ENCODE results near the gene MICU1. TPM values are rescaled to one million over a fixed set of nuclear protein-coding genes. Genes with fewer than 3 reads are reported as not detected.
"Not testable (repeated sequence)": the region's sequence is repeated elsewhere in the genome, so short reads cannot be mapped to it uniquely, and the experiment has no call there.

Gene MICU1
- total RNA-seq, 1 donor from 2014 or later: 37.4 TPM

DNA sequence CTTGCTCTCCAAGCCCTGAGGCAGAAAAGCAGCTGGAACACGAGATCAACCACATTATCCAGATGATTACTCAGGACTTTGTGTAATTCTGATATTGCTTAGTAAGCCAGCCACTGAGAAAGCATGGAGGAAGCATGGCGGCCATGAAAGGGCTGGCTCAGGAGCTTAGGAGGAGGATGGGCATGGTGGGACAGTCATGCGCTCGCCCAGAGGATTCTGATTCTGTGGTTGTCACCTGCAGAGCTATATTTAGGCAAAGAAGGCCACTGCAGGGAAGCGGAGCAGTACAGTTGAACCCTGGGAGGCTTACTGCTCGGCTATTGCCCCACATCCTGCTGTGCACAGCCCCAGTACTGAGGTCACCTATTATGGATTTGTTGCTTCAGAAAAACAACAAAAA lies 142.4 kb downstream of the MICU1 start:
- no peaks in the 10 kb centered on the region for H3K9me3 ChIP-seq (replicated peaks)
- H3K4me3 ChIP-seq: no peak overlapping the region
- DNase-seq: no peak
- H3K27me3 ChIP-seq (ENCODE audit: low read depth): no peaks in the 10 kb centered on the region
- intact Hi-C loops (cut with micrococcal nuclease): no loop called here
- H3K4me1 ChIP-seq: no peaks in the 10 kb centered on the region
- peaks cover 4% of the 10 kb centered on the region for H3K36me3 ChIP-seq
- TF ChIP-seq, protein P1, sequence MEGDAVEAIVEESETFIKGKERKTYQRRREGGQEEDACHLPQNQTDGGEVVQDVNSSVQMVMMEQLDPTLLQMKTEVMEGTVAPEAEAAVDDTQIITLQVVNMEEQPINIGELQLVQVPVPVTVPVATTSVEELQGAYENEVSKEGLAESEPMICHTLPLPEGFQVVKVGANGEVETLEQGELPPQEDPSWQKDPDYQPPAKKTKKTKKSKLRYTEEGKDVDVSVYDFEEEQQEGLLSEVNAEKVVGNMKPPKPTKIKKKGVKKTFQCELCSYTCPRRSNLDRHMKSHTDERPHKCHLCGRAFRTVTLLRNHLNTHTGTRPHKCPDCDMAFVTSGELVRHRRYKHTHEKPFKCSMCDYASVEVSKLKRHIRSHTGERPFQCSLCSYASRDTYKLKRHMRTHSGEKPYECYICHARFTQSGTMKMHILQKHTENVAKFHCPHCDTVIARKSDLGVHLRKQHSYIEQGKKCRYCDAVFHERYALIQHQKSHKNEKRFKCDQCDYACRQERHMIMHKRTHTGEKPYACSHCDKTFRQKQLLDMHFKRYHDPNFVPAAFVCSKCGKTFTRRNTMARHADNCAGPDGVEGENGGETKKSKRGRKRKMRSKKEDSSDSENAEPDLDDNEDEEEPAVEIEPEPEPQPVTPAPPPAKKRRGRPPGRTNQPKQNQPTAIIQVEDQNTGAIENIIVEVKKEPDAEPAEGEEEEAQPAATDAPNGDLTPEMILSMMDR (IDR thresholded peaks at IDR 0.05; ENCODE audit: borderline replicate concordance): no peak
- H3K27ac ChIP-seq (replicated peaks): no peak overlapping the region

DNA sequence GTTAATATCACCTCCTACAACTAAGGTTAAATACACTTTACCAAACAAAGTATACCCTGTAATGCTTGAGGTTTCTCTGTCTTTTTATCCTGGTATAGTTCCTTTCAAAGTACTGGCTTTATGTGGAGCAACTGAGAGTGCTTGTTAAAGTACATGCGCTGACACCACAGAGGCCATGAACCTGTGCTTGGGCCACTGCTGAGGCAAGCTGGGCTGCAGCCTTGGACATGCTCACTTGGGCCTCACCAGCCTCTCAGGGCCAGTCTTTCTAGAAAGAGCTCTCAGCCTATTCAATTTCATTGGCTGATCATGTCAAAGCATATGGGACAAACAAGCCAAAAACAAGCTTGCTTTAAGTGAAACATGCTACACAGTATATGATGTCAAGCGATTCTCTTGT lies 145.0 kb downstream of the MICU1 start:
- H3K4me1 ChIP-seq: no peaks in the 10 kb centered on the region
- no peak overlapping the region for H3K27ac ChIP-seq (replicated peaks)
- H3K36me3 ChIP-seq: peaks cover 10% of the 10 kb centered on the region
- no peaks in the 10 kb centered on the region for H3K27me3 ChIP-seq (ENCODE audit: low read depth)
- H3K9me3 ChIP-seq (replicated peaks): no peaks in the 10 kb centered on the region
- H3K4me3 ChIP-seq: no peak overlapping the region
- intact Hi-C loops (cut with micrococcal nuclease): no loop called here
- no peak for DNase-seq
- TF ChIP-seq, protein P1 (IDR thresholded peaks at IDR 0.05; ENCODE audit: borderline replicate concordance): no peak

DNA sequence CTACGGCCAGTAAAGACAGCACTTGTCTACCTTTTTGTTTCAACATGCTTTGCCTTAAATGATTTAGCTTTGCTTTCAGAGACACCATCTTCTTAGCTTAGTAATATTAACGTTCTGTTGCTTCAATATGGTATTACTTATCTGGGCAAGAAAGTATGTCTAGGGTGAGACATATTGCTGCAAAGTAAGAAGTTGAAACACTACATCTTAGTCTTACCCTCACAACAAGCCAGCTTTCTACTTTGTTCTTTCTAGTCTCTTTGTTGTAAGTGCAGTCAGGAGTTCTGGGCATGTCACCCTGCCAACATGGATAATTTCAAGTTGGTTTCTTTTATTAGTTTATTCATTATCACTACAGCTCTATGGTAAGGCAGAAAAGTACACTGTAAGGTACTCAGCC lies 148.4 kb downstream of the MICU1 start:
- TF ChIP-seq, protein P1 (IDR thresholded peaks at IDR 0.05; ENCODE audit: borderline replicate concordance): no peak
- DNase-seq: no peak
- H3K36me3 ChIP-seq: peaks cover 41% of the 10 kb centered on the region
- no peaks in the 10 kb centered on the region for H3K9me3 ChIP-seq (replicated peaks)
- H3K4me3 ChIP-seq: no peak overlapping the region
- no peak overlapping the region for H3K27ac ChIP-seq (replicated peaks)
- intact Hi-C loops (cut with micrococcal nuclease): no loop called here
- H3K4me1 ChIP-seq: no peaks in the 10 kb centered on the region
- no peaks in the 10 kb centered on the region for H3K27me3 ChIP-seq (ENCODE audit: low read depth)

- Histone ChIP-seq H3K9me3 (replicated peaks) (no peaks in the 10 kb centered on the region), H3K36me3 (peaks cover 60% of the 10 kb centered on the region), H3K4me3 (no peak overlapping the region), H3K27ac (replicated peaks) (no peak overlapping the region), H3K27me3 (ENCODE audit: low read depth) (no peaks in the 10 kb centered on the region), H3K4me1 (no peaks in the 10 kb centered on the region)
- TF ChIP-seq, protein P1 (IDR thresholded peaks at IDR 0.05; ENCODE audit: borderline replicate concordance): no peak
- intact Hi-C loops (cut with micrococcal nuclease): no loop called here
- DNase-seq: no peak
Observed at GRCh38 chr10:72472306-72472705, 153.6 kb downstream of the MICU1 start.

DNA sequence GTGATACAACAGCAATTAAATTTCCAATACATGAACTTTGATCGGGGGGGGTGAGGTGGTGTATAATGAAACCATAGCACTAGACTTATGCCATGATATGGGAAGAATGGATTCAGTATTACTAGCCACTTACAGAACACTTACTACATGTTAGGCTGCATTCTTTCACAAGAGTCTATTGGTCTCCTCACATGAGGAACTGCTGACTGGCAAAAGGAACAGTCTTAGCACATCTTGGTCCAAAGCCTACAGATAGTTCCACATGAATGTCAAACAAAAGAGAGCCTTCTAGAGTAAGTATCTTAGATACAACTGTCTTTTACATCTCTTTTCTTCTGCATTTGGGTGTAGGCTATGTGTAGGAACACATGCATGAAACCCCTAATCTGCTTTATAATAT lies 155.2 kb downstream of the MICU1 start:
- TF ChIP-seq, protein P1 (IDR thresholded peaks at IDR 0.05; ENCODE audit: borderline replicate concordance): no peak
- no peak for DNase-seq
- H3K27me3 ChIP-seq (ENCODE audit: low read depth): no peaks in the 10 kb centered on the region
- no peaks in the 10 kb centered on the region for H3K9me3 ChIP-seq (replicated peaks)
- intact Hi-C loops (cut with micrococcal nuclease): no loop called here
- no peak overlapping the region for H3K4me3 ChIP-seq
- H3K4me1 ChIP-seq: no peaks in the 10 kb centered on the region
- no peak overlapping the region for H3K27ac ChIP-seq (replicated peaks)
- peaks cover 49% of the 10 kb centered on the region for H3K36me3 ChIP-seq

GRCh38 chr10:72467064-72467463 lies 158.8 kb downstream of the MICU1 start:
- H3K4me1 ChIP-seq; H3K9me3 ChIP-seq (replicated peaks); DNase-seq; H3K27me3 ChIP-seq (ENCODE audit: low read depth); H3K4me3 ChIP-seq; intact Hi-C loops (cut with micrococcal nuclease); H3K27ac ChIP-seq (replicated peaks): not testable (repeated sequence)
- peaks cover 22% of the 10 kb centered on the region for H3K36me3 ChIP-seq
